K562 (cell line): Measurements from ENCODE around the gene CUL9. TPM values are rescaled to one million over a fixed set of nuclear protein-coding genes. Genes with fewer than 3 reads are reported as not detected.

ENCODE experiments used
- ATF2 ChIP-seq: sonication (generic); formaldehyde crosslinking; IDR thresholded peaks from 2 replicates; pipeline ENCODE4 v1.8.1; 2022; ENCODE audit warnings: missing genetic modification reagents
- HMGXB4 ChIP-seq: sonication (generic); formaldehyde crosslinking; IDR thresholded peaks from 2 replicates; pipeline ENCODE4 v1.8.1; 2023; ENCODE audit warnings: mild to moderate bottlenecking, missing genetic modification reagents
- HOMEZ ChIP-seq: fragments of 250-450 bp; sonication (Bioruptor Pico); IDR thresholded peaks from 2 replicates; pipeline ENCODE4 v1.4.0; 2020; ENCODE audit warnings: mild to moderate bottlenecking, moderate library complexity
- NFE2L1 ChIP-seq: fragments of 450-650 bp; IDR thresholded peaks from 2 replicates; pipeline ENCODE4 v1.6.1; 2016; ENCODE audit warnings: missing genetic modification characterization, low read depth, mild to moderate bottlenecking, missing compliant biosample characterization, moderate library complexity, borderline replicate concordance
- NR2C2 ChIP-seq, 2 experiments: fragments of 200-800 bp in 1 of 2; sonication (Bioruptor generic) in 1 of 2; sonication (generic) in 1 of 2; formaldehyde crosslinking in 1 of 2; IDR thresholded peaks; 2 replicates each; pipeline versions ENCODE4 v1.6.1 to v1.8.0; 2016 to 2022; ENCODE audit warnings: mild to moderate bottlenecking in 1 of 2, missing compliant biosample characterization in 1 of 2, missing genetic modification characterization in 1 of 2, missing genetic modification reagents in 1 of 2
- PHF8 ChIP-seq: fragments of 200-600 bp; sonication (generic); IDR thresholded peaks from 2 replicates; pipeline ENCODE4 v1.6.1; 2012; ENCODE audit warnings: mixed run types, mild to moderate bottlenecking, inconsistent platforms, low read length, moderate library complexity, borderline replicate concordance
- POLR3A ChIP-seq: IDR thresholded peaks from 2 replicates; pipeline ENCODE4 v1.6.1; 2011; ENCODE audit warnings: borderline replicate concordance, mild to moderate bottlenecking, moderate library complexity; ENCODE audit not compliant: insufficient read length, insufficient read depth; ENCODE audit errors: extremely low read depth
- THAP12 ChIP-seq: fragments of 250-450 bp; sonication (Bioruptor Pico); IDR thresholded peaks from 2 replicates; pipeline ENCODE4 v1.9.0; 2021; ENCODE audit warnings: mild to moderate bottlenecking, inconsistent platforms
- ZNF76 ChIP-seq: fragments of 250-450 bp; sonication (Bioruptor Pico); IDR thresholded peaks from 2 replicates; pipeline ENCODE4 v1.4.0; 2020; ENCODE audit warnings: mild to moderate bottlenecking, moderate library complexity, borderline replicate concordance
- polyA plus RNA-seq, 8 experiments: library from polyadenylated mRNA; depleted of rRNA in 4 of 8; stranded (reverse) in 5 of 8; unstranded in 3 of 8; fragments of >200 nt; fragmentation: Nextera tagmentation in 2 of 8; fragmentation: Illumina TruSeq in 1 of 8; extraction: Ambion mirVana in 2 of 8; extraction: Trizol in 1 of 8; gene quantifications; 2 replicates each; pipeline versions ENCODE4 v1.2.1 to v1.2.3, GENCODE V29; 2011 to 2014; ENCODE audit warnings: inconsistent platforms in 1 of 8, missing spikeins in 1 of 8
- total RNA-seq, 7 experiments: library from RNA; depleted of rRNA in 6 of 7; stranded (reverse); fragments of >200 nt in 6 of 7; fragmentation: Illumina TruSeq in 2 of 7; extraction: Trizol in 2 of 7; gene quantifications; 2 replicates each; pipeline versions ENCODE4 v1.2.1 to v1.2.3, GENCODE V29; 2011 to 2021; ENCODE audit warnings: low replicate concordance in 1 of 7

CUL9 gene
- total and polyA plus RNA-seq, 9 of the 15 experiments (the other 6 are each of a cell fraction or from before 2014, with no cell fraction given), result 0.50 to 20.7 (median 6.6) TPM

GRCh38 chr6:43247114-43247999 lies 65.4 kb downstream of the CUL9 start (continued):
- TF ChIP-seq HOMEZ (CRISPR knock-in tag), result no peak
- TF ChIP-seq ZNF76, result 0 out of 2 replicates have a peak, but pooled peaks have one; percentile 61
- no peak for TF ChIP-seq HMGXB4 (CRISPR knock-in tag)
- no peak for TF ChIP-seq POLR3A
- no peak for TF ChIP-seq THAP12 (CRISPR knock-in tag)
- no peak for TF ChIP-seq ATF2 (CRISPR knock-in tag)
- TF ChIP-seq PHF8, result peak; percentile 27; the same call in 1 of the 2 replicates
- TF ChIP-seq NFE2L1 (tag), result no peak
- TF ChIP-seq NR2C2 (CRISPR knock-in tag; IDR thresholded peaks at IDR 0.05), result peak; percentile 80
- TF ChIP-seq NR2C2 (tag; IDR thresholded peaks at IDR 0.05), result peak; percentile 94
- TF ChIP-seq, all 486 proteins: peak for 85
